Activated CD8-positive, alpha-beta memory T cell treated with anti-CD3 and anti-CD28 coated beads for 36 hours (primary cell): ENCODE results near the gene ANGPTL8. TPM values are rescaled to one million over a fixed set of nuclear protein-coding genes. Genes with fewer than 3 reads are reported as not detected.

Source experiments
- CTCF ChIA-PET: fragments of 350-600 bp; sonication (Branson Sonifier 250); formaldehyde crosslinking; loops from one replicate; lab custom pipeline; 2021; ENCODE audit warnings: antibody characterized with exemption; lab: Charles Lee
- POLR2A ChIA-PET: fragments of 350-600 bp; sonication (Branson Sonifier 250); formaldehyde crosslinking; loops from one replicate; lab custom pipeline; 2021; ENCODE audit warnings: antibody characterized with exemption; lab: Charles Lee
- total RNA-seq, 2 experiments: library from RNA; stranded (reverse); gene quantifications; one replicate each; pipeline ENCODE4 v1.2.3, GENCODE V29; 2021

ANGPTL8 gene
- total RNA-seq, 2 experiments from 2014 or later = not detected

GRCh38 chr19:11273296-11273695, 33.9 kb downstream of the ANGPTL8 start:
- CTCF ChIA-PET = no interaction called here
- POLR2A ChIA-PET = no interaction called here

- ChIA-PET CTCF (no interaction called here), POLR2A (no interaction called here)
These were observed 34.6 kb downstream of the ANGPTL8 start for GRCh38 chr19:11273989-11274388.

GRCh38 chr19:11274533-11275086, 35.2 kb downstream of the ANGPTL8 start:
- CTCF ChIA-PET = no interaction called here
- POLR2A ChIA-PET = no interaction called here

GRCh38 chr19:11278670-11279069, 39.3 kb downstream of the ANGPTL8 start:
- ChIA-PET CTCF (interaction anchor here (0.6 kb wide), 2 partner anchors 11 to 150 kb away, joined by 3 to 4 read pairs; no protein-coding TSS in a partner anchor), POLR2A (no interaction called here)

GRCh38 chr19:11279505-11280236, 40.3 kb downstream of the ANGPTL8 start:
- ChIA-PET CTCF (no interaction called here), POLR2A (no interaction called here)

DNA sequence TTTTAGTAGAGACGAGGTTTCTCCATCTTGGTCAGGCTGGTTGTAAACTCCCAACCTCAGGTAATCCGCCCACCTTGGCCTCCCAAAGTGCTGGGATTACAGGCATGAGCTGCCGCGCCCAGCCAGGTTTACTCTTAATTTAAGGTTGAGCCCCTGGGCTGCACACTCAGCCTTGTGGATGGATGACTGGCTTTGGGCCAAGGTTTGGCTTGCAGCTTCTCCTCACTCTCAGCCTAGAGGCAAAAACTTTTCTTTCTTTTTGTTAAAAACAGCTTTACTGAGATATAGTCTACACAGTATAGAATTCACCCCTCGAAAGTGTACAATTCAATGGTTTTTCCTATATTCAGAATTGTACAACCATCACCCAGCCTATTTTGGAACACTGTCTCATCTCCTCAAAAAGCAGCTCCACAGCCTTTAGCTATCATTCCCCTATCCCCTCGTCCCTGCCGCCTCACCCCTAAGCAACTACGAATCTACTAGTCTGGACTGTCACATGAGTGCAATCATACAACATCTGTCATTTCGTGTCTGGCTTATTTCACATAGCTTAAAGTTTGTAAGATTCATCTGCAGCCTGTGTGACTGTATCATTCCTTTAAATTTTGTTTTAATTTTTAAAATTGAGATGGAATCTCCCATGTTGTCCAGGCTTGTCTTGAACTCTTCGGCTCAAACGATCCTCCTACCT, 42.1 kb downstream of the ANGPTL8 start:
- ChIA-PET POLR2A (no interaction called here), CTCF (interaction anchor here (1.1 kb wide), 1 partner anchor 35 kb away, joined by 3 read pairs; no protein-coding TSS in a partner anchor)

DNA sequence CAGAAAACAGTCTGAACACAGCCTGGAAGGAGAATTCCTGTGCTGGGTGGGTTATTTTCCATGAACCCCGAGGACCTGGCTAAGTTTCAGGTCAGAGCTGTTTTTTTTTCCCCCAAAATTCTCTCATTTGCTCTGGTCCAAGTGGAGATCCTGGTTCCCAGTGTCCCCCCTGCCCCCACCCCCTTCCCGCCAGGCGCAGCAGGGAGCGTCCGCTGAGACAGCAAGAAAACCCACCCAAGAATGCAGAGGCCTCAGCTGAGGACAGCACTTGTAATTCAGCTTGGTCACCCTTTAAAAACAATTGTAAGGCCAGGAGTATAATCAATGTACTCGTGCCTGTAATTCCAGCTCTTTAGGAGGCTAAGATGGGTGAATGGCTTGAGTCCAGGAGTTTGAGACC, 45.1 kb downstream of the ANGPTL8 start:
- POLR2A ChIA-PET = no interaction called here
- CTCF ChIA-PET = interaction anchor here (0.6 to 2.5 kb wide), 2 partner anchors 198 to 511 kb away, joined by 4 to 6 read pairs; no protein-coding TSS in a partner anchor

DNA sequence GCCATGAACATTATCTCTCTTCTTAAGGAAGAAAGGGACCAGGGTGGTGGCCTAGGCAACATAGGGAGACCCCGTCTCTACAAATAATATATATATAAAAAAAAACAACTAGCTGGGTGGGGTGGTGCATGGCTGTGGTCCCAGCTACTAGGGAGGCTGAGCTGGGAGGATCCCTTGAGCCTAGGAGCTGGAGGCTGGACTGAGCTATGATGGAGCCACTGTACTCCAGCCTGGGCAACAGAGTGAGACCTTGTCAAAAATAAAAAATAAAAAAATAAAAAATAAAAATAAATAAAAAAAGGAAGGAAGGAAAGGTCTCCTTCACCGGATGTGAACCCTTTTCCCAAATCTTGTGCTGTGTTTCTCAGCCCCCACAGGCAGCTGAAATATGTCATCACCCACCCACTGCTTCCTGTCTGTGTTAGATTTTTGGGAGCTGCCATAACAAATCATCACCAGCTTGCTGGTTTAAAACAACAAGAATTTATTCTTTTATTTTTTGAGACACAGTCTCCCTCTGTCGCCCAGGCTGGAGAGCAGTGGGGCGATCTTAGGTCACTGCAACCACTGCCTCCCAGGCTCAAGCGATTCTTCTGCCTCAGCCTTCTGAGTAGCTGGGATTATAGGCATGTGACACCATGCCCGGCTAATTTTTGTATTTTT, 47.0 kb downstream of the ANGPTL8 start:
- CTCF ChIA-PET = interaction anchor here (0.7 to 2.5 kb wide), 2 partner anchors 8 to 196 kb away, joined by 4 to 6 read pairs; no protein-coding TSS in a partner anchor

GRCh38 chr19:11288349-11288748, 48.9 kb downstream of the ANGPTL8 start:
- CTCF ChIA-PET = interaction anchor here (1.2 kb wide), 1 partner anchor 194 kb away, joined by 3 read pairs; no protein-coding TSS in a partner anchor

More for the DNA sequence above, 47.0 kb downstream of the ANGPTL8 start:
- POLR2A ChIA-PET = no interaction called here

DNA sequence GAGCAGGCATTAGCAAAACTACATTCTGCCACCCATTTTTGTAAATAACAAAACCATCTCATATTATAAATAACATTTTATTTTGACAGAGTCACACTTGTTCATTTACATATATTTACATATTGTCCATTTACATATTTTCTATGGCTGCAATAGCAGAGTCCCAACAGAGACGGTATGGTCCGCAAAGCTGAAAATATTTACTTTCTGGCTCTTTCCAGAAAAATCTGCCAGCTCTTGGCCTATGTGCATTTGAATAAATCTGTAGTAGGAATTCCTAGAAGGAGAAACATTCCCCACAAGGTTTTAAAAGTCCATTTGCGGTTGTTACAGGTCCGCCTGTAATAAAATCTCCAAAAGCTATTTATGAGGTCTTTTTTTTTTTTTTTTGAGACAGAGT, 50.8 kb downstream of the ANGPTL8 start:
- ChIA-PET POLR2A (no interaction called here), CTCF (interaction anchor here (1.3 kb wide), 1 partner anchor 11 kb away, joined by 3 read pairs; no protein-coding TSS in a partner anchor)

More at GRCh38 chr19:11288349-11288748, 48.9 kb downstream of the ANGPTL8 start:
- POLR2A ChIA-PET = no interaction called here

- POLR2A ChIA-PET = no interaction called here
- CTCF ChIA-PET = interaction anchor here (0.6 kb wide), 2 partner anchors 665 to 740 kb away, joined by 4 read pairs; no protein-coding TSS in a partner anchor
These were observed 52.0 kb downstream of the ANGPTL8 start for GRCh38 chr19:11291415-11291814.

Other genes with a start within 250 kb of the ANGPTL8 start
- 10 to 100 TPM; 65.6 to 67.9 TPM for gene LDLR, start 150.2 kb upstream of the ANGPTL8 start, total RNA-seq
- gene SPC24, start 83.8 kb upstream of the ANGPTL8 start, total RNA-seq = 10 to 100 TPM; 37.7 to 37.9 TPM
- 1 to 10 TPM; 1.5 to 3.2 TPM for gene KANK2, start 42.1 kb upstream of the ANGPTL8 start, total RNA-seq
- gene DOCK6, start 22.9 kb downstream of the ANGPTL8 start, total RNA-seq = 1 to 10 TPM; 2.2 to 3.0 TPM
- gene TSPAN16, start 56.5 kb downstream of the ANGPTL8 start, total RNA-seq = not detected
- 1 to 10 TPM; 5.4 to 5.5 TPM for gene RAB3D, start 100.0 kb downstream of the ANGPTL8 start, total RNA-seq
- gene TMEM205, start 106.6 kb downstream of the ANGPTL8 start, total RNA-seq = 10 to 100 TPM; 26.0 to 29.3 TPM
- gene CCDC159, start 106.9 kb downstream of the ANGPTL8 start, total RNA-seq = 10 to 100 TPM; 10.9 to 12.1 TPM
- 1 to 10 TPM; 1.3 to 1.7 TPM for gene PLPPR2, start 115.8 kb downstream of the ANGPTL8 start, total RNA-seq
- 1 to 10 TPM; 1.6 to 2.6 TPM for gene SWSAP1, start 135.0 kb downstream of the ANGPTL8 start, total RNA-seq
- 1 to 10 TPM; 4.9 to 5.2 TPM for gene EPOR, start 144.7 kb downstream of the ANGPTL8 start, total RNA-seq
- gene RGL3, start 179.7 kb downstream of the ANGPTL8 start, total RNA-seq = not detected
- gene ODAD3, start 195.5 kb downstream of the ANGPTL8 start, total RNA-seq = under 1 TPM in 1 of 2 experiments, not detected in 1; 0.19 TPM
- gene PRKCSH, start 196.0 kb downstream of the ANGPTL8 start, total RNA-seq = 100 to 1,000 TPM; 254 to 256 TPM
- not detected for gene ELAVL3, start 241.4 kb downstream of the ANGPTL8 start, total RNA-seq